Stimulated activated naive CD4-positive, alpha-beta T cell (primary cell): ENCODE measurements around the gene ATXN7L1.

Experiments used
- DNase-seq, 6 experiments: peaks; one replicate each; lab custom pipeline; 2025; lab: John Stamatoyannopoulos, UW

Gene ATXN7L1

GRCh38 chr7:105779856-105780780 lies 96.3 kb downstream of the ATXN7L1 start:
- no peak for DNase-seq

- no peak for DNase-seq
Observed at GRCh38 chr7:105778956-105779355, 97.4 kb downstream of the ATXN7L1 start.

DNA sequence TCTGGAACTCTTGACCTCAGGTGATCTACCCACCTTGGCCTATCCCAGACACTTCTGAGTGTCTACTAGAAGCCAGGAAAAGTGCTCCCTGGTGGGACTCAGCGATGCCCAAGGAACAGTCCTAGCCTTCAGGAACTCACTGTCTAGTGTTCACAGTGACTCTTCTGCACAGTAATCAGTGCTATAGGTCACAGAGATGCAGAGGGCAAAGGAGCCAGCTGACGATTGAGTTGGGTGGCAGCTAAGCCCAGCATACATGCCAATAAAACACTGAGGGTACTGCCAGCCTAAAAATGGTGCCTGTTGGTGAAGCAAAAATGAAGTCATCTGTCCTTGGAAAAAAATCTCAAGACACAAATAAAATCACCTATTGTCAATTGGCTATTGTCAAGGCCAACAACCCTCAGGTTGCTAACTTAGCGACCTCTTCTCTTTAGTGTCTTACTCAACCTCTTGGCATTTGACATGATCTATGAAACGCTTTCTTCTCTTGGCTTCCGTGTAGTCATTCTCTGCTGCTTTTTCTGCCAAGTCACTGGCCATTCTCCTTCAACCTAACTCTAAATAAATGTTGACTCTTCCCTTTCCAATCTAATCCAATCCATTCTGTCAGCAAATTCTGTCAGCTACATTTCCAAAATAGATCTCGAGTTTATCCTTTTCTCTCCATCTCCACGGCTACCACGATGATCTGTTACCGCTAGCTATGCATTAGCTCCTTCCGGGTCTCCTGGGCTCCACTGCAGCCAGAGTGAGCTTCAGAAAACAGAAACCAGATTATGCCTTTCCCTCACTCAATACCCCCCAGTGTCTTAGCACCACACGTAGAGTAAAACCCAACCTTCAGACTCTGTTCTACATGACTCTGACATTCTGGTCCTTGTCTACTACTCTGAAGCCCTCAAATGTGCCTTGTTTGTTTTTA lies 99.2 kb downstream of the ATXN7L1 start:
- DNase-seq: no peak

DNA sequence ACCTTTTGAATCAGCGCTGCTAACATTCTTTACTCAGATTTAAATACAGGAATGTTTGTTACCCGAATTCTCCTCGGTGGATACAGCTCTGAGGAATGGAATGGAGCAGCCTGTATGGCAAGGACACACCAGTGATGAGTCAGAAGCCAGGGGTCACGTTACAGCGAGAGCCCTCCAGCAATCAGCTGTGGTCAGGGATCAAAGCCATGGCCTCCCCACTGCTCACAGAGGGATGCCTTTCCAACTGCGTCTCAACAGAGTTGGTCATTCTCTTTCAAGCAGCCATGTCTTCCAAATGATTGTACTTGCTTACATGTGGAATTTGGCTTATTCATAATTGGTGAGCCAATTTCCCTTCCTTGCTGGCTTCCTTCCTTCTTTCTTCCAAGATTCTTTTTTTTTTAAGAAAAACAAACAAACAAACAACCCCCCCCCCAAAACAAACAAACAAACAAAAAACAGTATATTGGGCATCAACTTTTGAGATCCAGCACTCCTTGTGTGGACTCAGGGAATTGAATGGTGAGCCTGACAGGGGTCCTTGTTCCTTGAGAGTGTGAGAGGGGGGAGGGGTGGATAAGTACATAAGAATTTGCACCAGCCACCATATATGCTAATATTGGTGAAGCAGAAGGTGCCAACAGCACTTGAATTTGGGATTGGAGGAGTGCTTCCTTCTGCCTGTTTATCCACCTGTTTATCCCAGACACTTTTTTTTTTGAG lies 100.2 kb downstream of the ATXN7L1 start:
- no peak for DNase-seq

GRCh38 chr7:105775580-105775979 lies 100.8 kb downstream of the ATXN7L1 start:
- no peak for DNase-seq

- DNase-seq: no peak
Observed at GRCh38 chr7:105773030-105773460, 103.4 kb downstream of the ATXN7L1 start.

DNA sequence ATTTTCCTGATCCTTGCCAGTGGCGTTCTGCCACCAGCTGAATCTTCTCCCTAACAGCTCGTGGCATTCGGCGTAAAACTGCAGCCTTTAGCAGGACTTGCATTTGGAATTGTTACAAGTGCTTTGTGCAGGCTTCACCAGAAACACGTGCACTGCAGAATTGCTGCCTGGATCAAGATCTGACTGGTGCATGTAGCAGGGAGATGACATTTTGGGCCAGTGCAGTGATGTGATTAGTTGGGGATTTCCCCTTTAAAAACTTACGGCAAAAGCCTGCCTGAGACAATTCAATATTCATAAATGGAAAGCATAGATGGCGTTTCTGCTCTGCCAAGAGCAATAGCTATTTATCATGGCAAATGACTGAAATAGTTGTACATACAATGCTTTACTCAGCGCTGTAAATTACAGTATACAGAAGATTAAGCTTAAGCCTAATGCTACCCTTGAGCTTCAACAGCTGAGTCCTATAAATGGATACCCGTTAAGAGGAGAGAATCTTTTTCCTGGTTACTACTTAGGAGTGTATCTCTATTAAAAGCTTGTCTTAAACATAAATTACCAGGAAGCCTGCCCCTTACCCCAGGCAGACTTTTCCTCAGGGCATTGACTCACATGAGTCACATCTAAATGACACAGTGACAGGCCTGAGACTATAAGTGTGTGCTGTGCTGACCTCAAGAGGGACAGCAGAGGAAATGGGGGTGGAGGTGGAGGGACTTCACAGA lies 106.3 kb downstream of the ATXN7L1 start:
- no peak for DNase-seq

DNA sequence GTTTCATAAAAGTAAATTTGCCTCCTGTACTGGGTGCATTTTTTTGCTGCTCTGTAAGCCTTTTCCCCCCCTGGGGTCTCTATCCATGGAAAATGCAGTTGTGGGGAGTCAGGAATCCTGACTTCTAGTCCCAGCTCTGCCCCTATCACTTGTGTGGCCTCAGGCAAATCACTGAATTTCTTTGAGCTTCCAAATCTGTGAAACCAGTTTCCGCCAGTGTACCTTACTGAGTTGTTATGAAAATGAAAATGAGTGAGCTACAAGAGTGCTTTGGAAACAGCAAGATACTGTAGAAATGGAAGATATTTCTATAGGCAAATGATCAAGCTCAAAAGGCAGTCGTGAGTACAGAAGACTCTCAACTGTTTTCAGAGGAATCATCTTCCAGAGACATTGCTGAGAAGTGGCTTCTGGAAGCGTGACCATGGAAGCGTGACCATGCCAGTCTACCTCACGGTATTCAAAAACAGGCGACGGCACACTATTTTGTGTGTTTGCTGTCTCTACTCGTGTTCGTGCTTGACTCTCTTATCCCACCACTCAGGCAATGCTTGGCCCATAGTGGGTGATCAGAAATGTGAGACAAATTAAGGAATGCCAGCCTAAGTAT lies 107.4 kb downstream of the ATXN7L1 start:
- no peak for DNase-seq

DNA sequence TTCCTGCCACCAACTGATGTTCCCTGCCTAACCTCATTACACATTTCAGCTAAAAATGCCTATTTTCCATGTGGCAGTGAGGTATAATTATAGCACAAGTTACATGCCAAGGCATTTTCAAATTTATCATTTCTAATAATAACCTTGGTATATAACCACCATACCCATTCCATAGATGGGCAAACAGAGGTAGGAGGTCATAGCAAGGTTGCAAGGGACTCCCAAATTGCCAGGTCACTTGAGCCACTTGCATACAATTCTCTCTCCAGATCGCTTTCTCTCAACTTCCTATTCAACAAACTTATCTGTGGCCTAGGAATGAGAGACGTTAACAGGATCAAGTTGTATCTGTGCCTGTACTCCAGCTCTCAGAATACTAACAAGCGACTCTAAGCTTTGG lies 108.3 kb downstream of the ATXN7L1 start:
- no peak for DNase-seq

- DNase-seq: no peak
Observed at GRCh38 chr7:105766421-105767073, 109.9 kb downstream of the ATXN7L1 start.

GRCh38 chr7:105765846-105766245 lies 110.6 kb downstream of the ATXN7L1 start:
- DNase-seq: no peak

- DNase-seq: no peak
Observed at GRCh38 chr7:105764506-105764905, 111.9 kb downstream of the ATXN7L1 start.

- DNase-seq: peak in 4 of 6 experiments; percentile 7 to 62 (median 57)
Observed at GRCh38 chr7:105760551-105761447, 115.6 kb downstream of the ATXN7L1 start.

GRCh38 chr7:105759670-105760550 lies 116.5 kb downstream of the ATXN7L1 start:
- peak in 2 of 6 experiments; percentile 7 to 26 for DNase-seq

DNA sequence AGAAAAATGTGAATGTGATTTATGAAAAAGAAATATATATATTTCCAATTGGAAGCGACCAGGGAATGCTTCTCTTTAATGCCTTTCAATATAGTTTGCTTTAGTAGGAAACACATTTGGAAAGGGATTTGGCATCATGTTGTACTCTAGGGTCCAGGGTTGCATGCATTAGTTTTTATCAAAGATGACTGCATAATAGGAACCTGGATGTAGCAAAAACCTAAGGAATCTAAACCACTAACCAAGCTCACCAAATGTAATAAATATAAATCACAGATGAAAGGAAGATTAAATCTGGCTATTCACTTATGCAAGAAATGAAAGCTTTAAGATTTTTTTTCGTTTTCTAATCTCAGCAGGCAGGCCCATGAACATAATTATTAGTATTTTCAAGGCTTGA lies 120.0 kb downstream of the ATXN7L1 start:
- DNase-seq: no peak

DNA sequence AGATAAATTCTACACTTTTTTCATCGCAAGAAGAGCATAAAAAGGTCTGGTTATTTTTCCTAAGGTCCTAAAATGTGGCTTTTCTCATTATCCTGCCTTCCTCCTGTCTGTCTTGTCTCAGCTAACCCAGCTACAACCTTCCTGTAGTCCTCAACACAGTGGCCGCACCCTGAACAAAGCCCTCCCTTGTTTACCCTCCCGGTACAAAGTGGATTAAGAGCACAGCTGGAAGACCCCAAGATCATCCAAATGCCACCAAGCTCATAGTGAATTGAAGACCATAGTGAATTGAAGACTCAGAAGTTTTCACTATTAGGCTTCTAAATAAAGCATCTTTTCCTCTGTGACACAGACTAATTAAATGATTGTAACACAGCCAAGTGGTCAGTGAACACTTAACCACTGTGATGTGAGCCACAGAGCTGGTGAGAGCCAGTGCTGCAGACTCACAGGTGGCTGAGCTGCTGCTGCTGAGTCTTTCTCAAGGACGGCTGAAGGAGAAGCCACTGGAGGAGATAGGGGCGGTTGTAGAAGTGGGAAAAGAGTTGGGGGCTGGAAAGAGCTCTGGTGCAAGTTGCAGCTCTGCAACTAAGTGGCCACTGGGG lies 123.6 kb downstream of the ATXN7L1 start:
- no peak for DNase-seq

DNA sequence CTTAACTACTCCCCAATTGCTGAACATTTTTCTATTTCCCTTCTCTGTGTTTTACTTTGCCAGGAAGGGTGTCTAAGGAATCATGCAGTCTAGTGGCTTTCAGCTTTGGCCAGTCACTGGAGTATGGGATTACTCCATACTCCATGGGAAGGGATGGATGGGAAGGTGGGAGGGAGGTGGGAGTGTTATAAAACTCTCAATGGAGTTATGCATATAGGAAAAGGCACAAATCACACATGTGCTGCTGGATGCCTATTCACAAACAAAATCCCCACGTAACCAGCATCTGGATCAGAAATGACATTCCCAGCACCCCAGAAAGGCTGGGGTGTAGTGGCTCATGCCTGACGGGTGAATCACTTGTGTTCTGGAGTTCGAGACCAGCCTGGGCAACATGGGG lies 125.3 kb downstream of the ATXN7L1 start:
- no peak for DNase-seq

- DNase-seq: no peak
Observed at GRCh38 chr7:105748701-105749100, 127.7 kb downstream of the ATXN7L1 start.
